HepG2 (cell line): Measurements from ENCODE around the gene CRADD. TPM values are rescaled to one million over a fixed set of nuclear protein-coding genes. Genes with fewer than 3 reads are reported as not detected.

Experiments
- ATAC-seq: fragments of 200-7000 bp; cut with Tn5 transposase; 3 replicates; pipeline ENCODE4 v1.9.1; 2020; ENCODE audit warnings: mild to moderate bottlenecking, moderate library complexity
- BruUV-seq: library from RNA; stranded (reverse); fragments of 400-500 nt; replicated peaks from 2 replicates; lab custom pipeline; 2021; lab: Mats Ljungman, UMichigan
- CTCF ChIA-PET: fragments of 300-600 bp; formaldehyde crosslinking; extraction: SDS; loops from one replicate; lab custom pipeline; 2021; ENCODE audit warnings: low total read pairs, inconsistent platforms, low intra/inter-chr PET ratio; lab: Yijun Ruan, JAX
- POLR2A ChIA-PET: fragments of 350-600 bp; sonication (Branson Sonifier 250); formaldehyde crosslinking; loops from one replicate; lab custom pipeline; 2020; ENCODE audit warnings: antibody characterized with exemption, inconsistent platforms; lab: Yijun Ruan, JAX
- DNase-seq: peaks from one replicate; pipeline ENCODE4 v3.0.0-alpha.2; 2015; ENCODE audit warnings: low spot score
- FAIRE-seq: peaks from 3 replicates; lab custom pipeline; 2011; peaks lifted over from hg19 to GRCh38; lab: Jason Lieb, UNC
- H2AFZ ChIP-seq: one replicate; pipeline ENCODE4 v1.6.1; 2011; ENCODE audit warnings: low read length, inconsistent platforms
- H3K27ac ChIP-seq: fragments of 300-600 bp; 3 replicates; pipeline ENCODE4 v1.8.0; 2011; ENCODE audit warnings: mixed run types, mild to moderate bottlenecking, mixed read lengths, low read length, inconsistent platforms; ENCODE audit not compliant: insufficient read depth; ENCODE audit errors: extremely low read length
- H3K27me3 ChIP-seq, 2 experiments: fragments of 200-600 bp in 1 of 2; 2 replicates in 1 of 2; 3 replicates in 1 of 2; pipeline versions ENCODE4 v1.6.0 to v1.8.0; 2011; ENCODE audit warnings: low read length in 2 of 2, mild to moderate bottlenecking in 2 of 2, moderate library complexity in 2 of 2, inconsistent platforms in 1 of 2; ENCODE audit not compliant: insufficient read depth in 2 of 2, control insufficient read depth in 1 of 2
- H3K36me3 ChIP-seq, 2 experiments: fragments of 200-600 bp in 1 of 2; replicated peaks in 1 of 2; 2 replicates in 1 of 2; 3 replicates in 1 of 2; pipeline versions ENCODE4 v1.5.1 to v1.8.0; 2011; ENCODE audit warnings: low read length in 2 of 2, inconsistent platforms in 1 of 2; ENCODE audit not compliant: insufficient read depth in 2 of 2, control insufficient read depth in 1 of 2
- H3K4me1 ChIP-seq: 2 replicates; pipeline ENCODE4 v1.5.1; 2012; ENCODE audit warnings: low read length, inconsistent platforms; ENCODE audit not compliant: insufficient read depth
- H3K4me2 ChIP-seq: 2 replicates; pipeline ENCODE4 v1.6.0; 2011; ENCODE audit warnings: low read depth, low read length, inconsistent platforms
- H3K4me3 ChIP-seq, 3 experiments: fragments of 200-600 bp in 1 of 3; sonication (generic), shearing (Covaris generic) in 1 of 3; replicated peaks in 1 of 3; 2 replicates each; pipeline ENCODE4 v1.5.1; 2011 to 2016; ENCODE audit warnings: low read length in 3 of 3, inconsistent platforms in 2 of 3, low read depth in 2 of 3, mild to moderate bottlenecking in 2 of 3, control low read depth in 1 of 3, mixed read lengths in 1 of 3; ENCODE audit not compliant: insufficient read depth in 1 of 3
- H3K79me2 ChIP-seq: one replicate; pipeline ENCODE4 v1.6.1; 2011; ENCODE audit warnings: low read length, inconsistent platforms; ENCODE audit not compliant: insufficient read depth
- H3K9ac ChIP-seq: 2 replicates; pipeline ENCODE4 v1.6.0; 2011; ENCODE audit warnings: mild to moderate bottlenecking, low read depth, low read length, inconsistent platforms; ENCODE audit not compliant: insufficient read depth
- H3K9me3 ChIP-seq: 2 replicates; pipeline ENCODE4 v1.5.1; 2012; ENCODE audit warnings: mild to moderate bottlenecking, low read length
- H4K20me1 ChIP-seq: 2 replicates; pipeline ENCODE4 v1.6.0; 2011; ENCODE audit warnings: inconsistent platforms, mild to moderate bottlenecking, low read length, moderate library complexity; ENCODE audit not compliant: insufficient read depth
- AFF4 ChIP-seq: sonication (generic); formaldehyde crosslinking; IDR thresholded peaks from 2 replicates; pipeline ENCODE4 v1.4.0; 2020; ENCODE audit warnings: missing genetic modification reagents
- HDAC1 ChIP-seq: sonication (generic); formaldehyde crosslinking; IDR thresholded peaks from 2 replicates; pipeline ENCODE4 v1.5.1; 2020; ENCODE audit warnings: mild to moderate bottlenecking, missing genetic modification reagents
- MXD3 ChIP-seq: IDR thresholded peaks from 2 replicates; pipeline ENCODE4 v1.6.1; 2016; ENCODE audit warnings: mild to moderate bottlenecking, missing biosample characterization, missing genetic modification reagents
- RBFOX2 ChIP-seq: fragments of 200-400 bp; formaldehyde crosslinking; IDR thresholded peaks from 2 replicates; pipeline ENCODE4 v1.6.1; 2017; ENCODE audit warnings: low read depth, mild to moderate bottlenecking, low read length
- ZNF543 ChIP-seq: sonication (generic); formaldehyde crosslinking; IDR thresholded peaks from 2 replicates; pipeline ENCODE4 v1.4.0; 2020; ENCODE audit warnings: mild to moderate bottlenecking, missing genetic modification reagents
- ZNF605 ChIP-seq: sonication (generic); formaldehyde crosslinking; IDR thresholded peaks from 2 replicates; pipeline ENCODE4 v1.8.0; 2022; ENCODE audit warnings: mild to moderate bottlenecking, missing genetic modification reagents
- ZNF691 ChIP-seq: sonication (generic); formaldehyde crosslinking; IDR thresholded peaks from 2 replicates; pipeline ENCODE4 v1.4.0; 2020; ENCODE audit warnings: missing genetic modification reagents, low read depth, mild to moderate bottlenecking, borderline replicate concordance
- ZNF766 ChIP-seq: sonication (generic); formaldehyde crosslinking; IDR thresholded peaks from 2 replicates; pipeline ENCODE4 v1.5.0; 2020; ENCODE audit warnings: missing genetic modification reagents, borderline replicate concordance
- ZNF790 ChIP-seq: sonication (generic); formaldehyde crosslinking; IDR thresholded peaks from 2 replicates; pipeline ENCODE4 v1.8.0; 2022; ENCODE audit warnings: missing genetic modification reagents, mild to moderate bottlenecking, borderline replicate concordance
- WGBS: methylation state at CpG from one replicate; pipeline ENCODE4 v1.1.6; 2017; ENCODE audit warnings: low lambda C conversion rate; 5-methylcytosine and 5-hydroxymethylcytosine counted together
- in situ Hi-C: cut with HindIII; loops from 2 replicates; pipeline ENCODE4 v1.10.0; 2017; ENCODE audit warnings: low pct_unique_long_range_greater_than_20kb; ENCODE audit not compliant: extremely low pct_ligation_motif_present
- intact Hi-C: fragments of 100-400 bp; cut with micrococcal nuclease; formaldehyde crosslinking; loops from one replicate; pipeline ENCODE4 v1.10.0; 2022; ENCODE audit not compliant: unreplicated experiment
- polyA plus RNA-seq, 8 experiments: library from polyadenylated mRNA; depleted of rRNA in 3 of 8; stranded (reverse) in 7 of 8; unstranded in 1 of 8; fragments of >200 nt; fragmentation: Illumina TruSeq in 4 of 8; extraction: Trizol in 4 of 8; gene quantifications; 2 replicates each; pipeline versions ENCODE4 v1.2.1 to v1.2.3, GENCODE V29; 2011 to 2016; ENCODE audit warnings: low read depth in 4 of 8, missing spikeins in 1 of 8, mixed read lengths in 1 of 8; ENCODE audit not compliant: insufficient read depth in 1 of 8
- total RNA-seq, 5 experiments: library from RNA; depleted of rRNA; stranded (reverse); fragments of >200 nt; fragmentation: Illumina TruSeq; extraction: Trizol; gene quantifications; 2 replicates each; pipeline ENCODE4 v1.2.3, GENCODE V29; 2016; ENCODE audit warnings: low read depth in 1 of 5
- TF ChIP-seq, protein P1 (sequence below): IDR thresholded peaks from 2 replicates; pipeline ENCODE4 v1.6.1; 2016; ENCODE audit warnings: mild to moderate bottlenecking
- TF ChIP-seq, protein P2 (sequence below): sonication (generic); formaldehyde crosslinking; IDR thresholded peaks from 2 replicates; pipeline ENCODE4 v1.4.0; 2020; ENCODE audit warnings: missing genetic modification reagents

Gene CRADD
- total and polyA plus RNA-seq, 2 of the 13 experiments (the other 11 are each of a cell fraction or from before 2014, with no cell fraction given): 12.4 to 18.8 TPM

DNA sequence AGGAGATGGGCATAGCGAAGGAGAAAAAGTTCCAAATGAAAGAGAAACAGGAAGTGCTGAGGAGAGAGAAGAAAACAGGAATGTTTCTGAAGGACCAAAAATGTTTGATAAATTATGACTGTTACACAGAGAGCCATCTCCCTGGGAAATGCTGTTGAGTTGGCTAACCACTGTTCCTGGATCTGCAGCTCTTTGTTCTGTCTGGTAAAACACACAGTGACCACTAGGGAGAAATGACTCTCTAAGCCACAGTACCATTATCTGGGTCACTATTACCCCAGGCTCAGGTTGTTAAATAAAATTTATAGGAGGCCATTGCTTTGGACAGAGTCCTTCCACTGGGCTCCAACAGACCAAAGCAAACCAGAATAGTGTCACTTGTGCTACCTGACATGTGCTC lies 219.3 kb downstream of the CRADD start (continued):
- TF ChIP-seq AFF4 (CRISPR knock-in tag) (no peak), MXD3 (no peak), ZNF691 (no peak)
- TF ChIP-seq, protein P1, sequence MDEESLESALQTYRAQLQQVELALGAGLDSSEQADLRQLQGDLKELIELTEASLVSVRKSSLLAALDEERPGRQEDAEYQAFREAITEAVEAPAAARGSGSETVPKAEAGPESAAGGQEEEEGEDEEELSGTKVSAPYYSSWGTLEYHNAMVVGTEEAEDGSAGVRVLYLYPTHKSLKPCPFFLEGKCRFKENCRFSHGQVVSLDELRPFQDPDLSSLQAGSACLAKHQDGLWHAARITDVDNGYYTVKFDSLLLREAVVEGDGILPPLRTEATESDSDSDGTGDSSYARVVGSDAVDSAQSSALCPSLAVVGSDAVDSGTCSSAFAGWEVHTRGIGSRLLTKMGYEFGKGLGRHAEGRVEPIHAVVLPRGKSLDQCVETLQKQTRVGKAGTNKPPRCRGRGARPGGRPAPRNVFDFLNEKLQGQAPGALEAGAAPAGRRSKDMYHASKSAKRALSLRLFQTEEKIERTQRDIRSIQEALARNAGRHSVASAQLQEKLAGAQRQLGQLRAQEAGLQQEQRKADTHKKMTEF (CRISPR knock-in tag): no peak

GRCh38 chr12:93896952-93897351 lies 219.8 kb downstream of the CRADD start:
- ATAC-seq (no peak), DNase-seq (no peak), FAIRE-seq (no peak)
- POLR2A ChIA-PET: no interaction called here
- Histone ChIP-seq H3K27me3 (0 out of 5 replicates have a peak, but pooled peaks cover 0 to 1% of the 10 kb centered on the region in 2 experiments), H3K27ac (no peak overlapping the region), H3K9ac (no peak overlapping the region), H3K4me1 (no peaks in the 10 kb centered on the region), H3K79me2 (no peaks in the 10 kb centered on the region), H3K9me3 (no peaks in the 10 kb centered on the region), H4K20me1 (no peaks in the 10 kb centered on the region), H3K4me3 (no peak overlapping the region), H2AFZ (no peak overlapping the region), H3K36me3 (no peaks in the 10 kb centered on the region), H3K4me2 (no peak overlapping the region)
- 66% methylated on average over 6 of the region's 6 CpGs for WGBS
- intact Hi-C loops (no loop called here), in situ Hi-C loops (no loop called here)
- CTCF ChIA-PET: no interaction called here
- BruUV-seq: no TSS peak
- TF ChIP-seq ZNF790: no peak
- no peak for TF ChIP-seq ZNF766 (CRISPR knock-in tag)
- no peak for TF ChIP-seq RBFOX2
- TF ChIP-seq, protein P2, sequence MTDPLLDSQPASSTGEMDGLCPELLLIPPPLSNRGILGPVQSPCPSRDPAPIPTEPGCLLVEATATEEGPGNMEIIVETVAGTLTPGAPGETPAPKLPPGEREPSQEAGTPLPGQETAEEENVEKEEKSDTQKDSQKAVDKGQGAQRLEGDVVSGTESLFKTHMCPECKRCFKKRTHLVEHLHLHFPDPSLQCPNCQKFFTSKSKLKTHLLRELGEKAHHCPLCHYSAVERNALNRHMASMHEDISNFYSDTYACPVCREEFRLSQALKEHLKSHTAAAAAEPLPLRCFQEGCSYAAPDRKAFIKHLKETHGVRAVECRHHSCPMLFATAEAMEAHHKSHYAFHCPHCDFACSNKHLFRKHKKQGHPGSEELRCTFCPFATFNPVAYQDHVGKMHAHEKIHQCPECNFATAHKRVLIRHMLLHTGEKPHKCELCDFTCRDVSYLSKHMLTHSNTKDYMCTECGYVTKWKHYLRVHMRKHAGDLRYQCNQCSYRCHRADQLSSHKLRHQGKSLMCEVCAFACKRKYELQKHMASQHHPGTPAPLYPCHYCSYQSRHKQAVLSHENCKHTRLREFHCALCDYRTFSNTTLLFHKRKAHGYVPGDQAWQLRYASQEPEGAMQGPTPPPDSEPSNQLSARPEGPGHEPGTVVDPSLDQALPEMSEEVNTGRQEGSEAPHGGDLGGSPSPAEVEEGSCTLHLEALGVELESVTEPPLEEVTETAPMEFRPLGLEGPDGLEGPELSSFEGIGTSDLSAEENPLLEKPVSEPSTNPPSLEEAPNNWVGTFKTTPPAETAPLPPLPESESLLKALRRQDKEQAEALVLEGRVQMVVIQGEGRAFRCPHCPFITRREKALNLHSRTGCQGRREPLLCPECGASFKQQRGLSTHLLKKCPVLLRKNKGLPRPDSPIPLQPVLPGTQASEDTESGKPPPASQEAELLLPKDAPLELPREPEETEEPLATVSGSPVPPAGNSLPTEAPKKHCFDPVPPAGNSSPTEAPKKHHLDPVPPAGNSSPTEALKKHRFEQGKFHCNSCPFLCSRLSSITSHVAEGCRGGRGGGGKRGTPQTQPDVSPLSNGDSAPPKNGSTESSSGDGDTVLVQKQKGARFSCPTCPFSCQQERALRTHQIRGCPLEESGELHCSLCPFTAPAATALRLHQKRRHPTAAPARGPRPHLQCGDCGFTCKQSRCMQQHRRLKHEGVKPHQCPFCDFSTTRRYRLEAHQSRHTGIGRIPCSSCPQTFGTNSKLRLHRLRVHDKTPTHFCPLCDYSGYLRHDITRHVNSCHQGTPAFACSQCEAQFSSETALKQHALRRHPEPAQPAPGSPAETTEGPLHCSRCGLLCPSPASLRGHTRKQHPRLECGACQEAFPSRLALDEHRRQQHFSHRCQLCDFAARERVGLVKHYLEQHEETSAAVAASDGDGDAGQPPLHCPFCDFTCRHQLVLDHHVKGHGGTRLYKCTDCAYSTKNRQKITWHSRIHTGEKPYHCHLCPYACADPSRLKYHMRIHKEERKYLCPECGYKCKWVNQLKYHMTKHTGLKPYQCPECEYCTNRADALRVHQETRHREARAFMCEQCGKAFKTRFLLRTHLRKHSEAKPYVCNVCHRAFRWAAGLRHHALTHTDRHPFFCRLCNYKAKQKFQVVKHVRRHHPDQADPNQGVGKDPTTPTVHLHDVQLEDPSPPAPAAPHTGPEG (CRISPR knock-in tag): no peak
- TF ChIP-seq ZNF605 (CRISPR knock-in tag): no peak
- TF ChIP-seq HDAC1 (CRISPR knock-in tag): no peak
- no peak for TF ChIP-seq ZNF543 (CRISPR knock-in tag)
